Left ventricle myocardium superior (tissue), 1 donor: Measurements from ENCODE around the gene SUSD5. TPM values are rescaled to one million over a fixed set of nuclear protein-coding genes. Genes with fewer than 3 reads are reported as not detected.
"Not testable (repeated sequence)": the region's sequence is repeated elsewhere in the genome, so short reads cannot be mapped to it uniquely, and the experiment has no call there.

Experiments
- ATAC-seq: fragments of 200-7000 bp; cut with Tn5 transposase; one replicate; pipeline ENCODE4 v1.9.1; 2020; ENCODE audit warnings: mild to moderate bottlenecking, moderate library complexity
- DNase-seq: peaks from one replicate; pipeline ENCODE4 v3.0.0-alpha.2; 2020
- intact Hi-C: fragments of 100-400 bp; cut with micrococcal nuclease; formaldehyde crosslinking; loops from one replicate; pipeline ENCODE4 v1.11.0; 2022
- total RNA-seq: library from RNA; stranded (reverse); fragmentation: NEBNext Ultra II Directional; extraction: Animal tissue kit (Norgen Biotek cat#: 25700); gene quantifications from one replicate; pipeline ENCODE4 v1.2.1, GENCODE V29; 2021
- donor health status: DM: no; HTN: yes; CAD: no; lungs with severe emphysema.

Gene SUSD5
- total RNA-seq, 1 donor from 2014 or later, result 1.4 TPM

DNA sequence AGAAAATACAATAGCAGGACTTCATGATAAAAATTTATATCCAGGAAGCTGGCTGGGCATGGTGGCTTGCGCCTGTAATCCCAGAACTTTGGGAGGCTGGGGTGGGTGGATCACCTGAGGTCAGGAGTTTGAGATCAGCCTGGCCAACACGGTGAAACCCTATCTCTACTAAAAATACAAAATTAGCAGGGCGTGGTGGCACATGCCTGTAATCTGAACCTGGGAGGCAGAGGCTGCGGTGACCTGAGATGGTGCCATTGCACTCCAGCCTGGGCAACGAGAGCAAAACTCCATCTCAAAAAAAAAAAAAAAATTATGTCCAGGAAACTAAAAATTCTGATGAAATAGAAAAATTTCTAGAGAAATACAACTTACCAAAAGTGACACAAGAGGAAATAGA, 56.0 kb downstream of the SUSD5 start:
- intact Hi-C loops, DNase-seq, ATAC-seq: not testable (repeated sequence)

- ATAC-seq, result no peak
- DNase-seq, result no peak
These were observed 58.6 kb downstream of the SUSD5 start for GRCh38 chr3:33159981-33160380.

DNA sequence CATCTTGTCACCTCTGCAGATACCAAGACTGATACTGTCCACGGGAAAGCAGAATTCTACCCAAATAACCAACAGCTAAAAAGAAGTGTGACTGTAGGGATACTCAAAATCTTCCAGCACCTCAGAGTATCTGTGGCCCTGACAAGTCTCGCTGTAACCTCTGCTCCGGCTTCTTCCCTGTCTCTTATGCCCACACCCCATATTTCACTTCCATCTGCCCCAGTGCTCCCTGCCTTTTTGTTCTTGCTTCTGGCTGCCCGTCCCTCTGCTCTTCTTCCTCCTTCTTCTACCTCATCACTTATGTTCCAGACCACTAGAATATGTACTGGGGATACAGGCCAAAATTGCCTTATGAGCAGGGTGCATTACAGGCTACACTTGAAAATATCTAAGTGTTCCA, 59.4 kb downstream of the SUSD5 start:
- no peak for ATAC-seq
- DNase-seq, result no peak
- intact Hi-C loops, result no loop called here

More at GRCh38 chr3:33159981-33160380, 58.6 kb downstream of the SUSD5 start:
- intact Hi-C loops, result no loop called here

DNA sequence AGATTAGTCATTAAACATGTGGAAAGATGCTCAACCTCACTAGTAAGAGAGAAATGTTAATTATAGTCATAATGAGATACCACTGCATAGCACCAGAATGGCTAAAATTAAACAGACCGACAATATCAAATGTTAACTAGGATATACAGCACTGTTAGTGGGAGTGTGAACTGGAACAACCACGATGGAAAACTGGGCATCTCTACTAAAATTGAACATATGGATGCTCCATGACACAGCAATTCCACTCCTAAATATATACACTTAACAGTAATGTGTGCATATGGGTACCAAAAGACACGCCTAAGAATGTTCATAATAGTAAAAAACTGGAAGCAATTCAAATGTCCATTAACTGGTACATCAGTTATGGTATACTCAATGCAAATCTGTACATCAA, 63.3 kb downstream of the SUSD5 start:
- intact Hi-C loops, result no loop called here
- ATAC-seq (no peak), DNase-seq (no peak)

DNA sequence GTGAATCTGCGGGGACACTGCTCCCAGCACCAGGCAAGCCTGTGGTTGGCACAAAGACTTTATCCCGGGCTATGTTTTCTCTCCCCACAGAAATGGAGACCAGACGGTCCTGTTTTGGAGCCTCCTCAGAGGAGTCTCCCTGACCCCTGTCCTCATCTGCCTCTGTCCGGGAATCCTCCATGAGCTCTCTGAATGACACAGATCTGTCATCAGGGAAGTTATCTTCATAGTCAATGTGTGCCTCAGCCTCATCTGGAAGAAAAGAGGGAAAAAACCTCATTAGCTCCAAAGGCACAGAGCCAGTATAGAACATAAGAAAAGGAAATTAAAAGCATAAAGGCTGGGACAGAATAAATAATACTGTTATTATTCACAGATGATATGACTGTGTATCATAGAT, 64.8 kb downstream of the SUSD5 start:
- ATAC-seq (no peak), DNase-seq (no peak)
- intact Hi-C loops, result no loop called here

- intact Hi-C loops, result no loop called here
- no peak for ATAC-seq
- no peak for DNase-seq
These were observed 65.9 kb downstream of the SUSD5 start for GRCh38 chr3:33152363-33153360.

DNA sequence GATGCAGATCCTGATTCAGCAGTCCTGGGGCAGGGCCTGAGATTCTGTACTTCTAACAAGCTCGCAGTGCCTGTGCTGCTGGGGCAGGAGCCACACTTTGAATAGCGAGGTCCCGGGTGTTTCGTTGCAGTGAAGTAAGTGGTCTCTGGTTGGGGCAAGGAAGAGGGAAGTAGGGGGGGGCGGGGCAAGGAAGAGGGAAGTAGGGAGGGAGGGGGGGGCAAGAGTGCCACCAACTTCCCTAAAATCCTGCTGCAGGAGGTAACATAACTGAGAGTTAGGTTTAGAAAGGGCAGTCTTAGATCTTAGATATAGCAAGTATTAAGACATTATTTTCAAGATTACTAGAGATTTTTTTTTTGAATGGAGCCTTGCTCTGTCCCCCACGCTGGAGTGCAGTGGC, 69.3 kb downstream of the SUSD5 start:
- intact Hi-C loops, result no loop called here
- DNase-seq (peak; percentile 35), ATAC-seq (peak; percentile 54)

GRCh38 chr3:33146791-33147445, 71.7 kb downstream of the SUSD5 start:
- intact Hi-C loops, result no loop called here
- no peak for DNase-seq
- ATAC-seq, result peak; percentile 26

DNA sequence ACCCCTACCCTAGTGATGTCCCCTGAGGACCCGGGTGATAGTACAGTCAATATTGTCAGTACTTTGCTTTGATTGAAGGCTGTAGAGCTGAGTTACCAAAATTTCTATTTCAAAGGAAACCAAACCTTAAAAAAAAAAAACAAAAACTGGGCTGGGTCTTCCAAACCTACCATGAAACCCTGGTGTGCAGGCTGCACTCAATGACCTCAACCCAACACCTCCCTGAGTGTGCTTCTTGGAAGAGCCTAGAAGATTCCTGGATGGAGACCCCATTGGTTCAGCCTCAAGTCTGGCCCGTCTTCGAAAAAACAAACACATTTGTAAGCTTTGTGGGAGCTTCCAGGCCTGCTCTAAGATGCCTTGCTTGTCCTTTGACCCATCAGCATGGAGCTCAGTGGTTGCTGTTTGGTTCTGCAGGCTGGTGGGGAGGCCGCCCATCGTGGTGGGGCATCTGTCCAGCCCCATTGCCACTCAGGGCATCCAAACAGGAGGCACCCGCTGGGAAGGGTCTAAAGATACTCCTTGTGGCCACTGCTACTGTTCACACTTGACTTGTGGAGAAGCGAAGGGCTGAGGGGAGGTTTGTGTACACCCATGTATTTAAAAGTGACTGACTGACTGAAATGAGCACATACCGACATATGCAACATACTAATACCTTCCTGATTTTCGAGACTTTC, 72.6 kb downstream of the SUSD5 start:
- ATAC-seq (no peak), DNase-seq (no peak)
- intact Hi-C loops, result no loop called here

DNA sequence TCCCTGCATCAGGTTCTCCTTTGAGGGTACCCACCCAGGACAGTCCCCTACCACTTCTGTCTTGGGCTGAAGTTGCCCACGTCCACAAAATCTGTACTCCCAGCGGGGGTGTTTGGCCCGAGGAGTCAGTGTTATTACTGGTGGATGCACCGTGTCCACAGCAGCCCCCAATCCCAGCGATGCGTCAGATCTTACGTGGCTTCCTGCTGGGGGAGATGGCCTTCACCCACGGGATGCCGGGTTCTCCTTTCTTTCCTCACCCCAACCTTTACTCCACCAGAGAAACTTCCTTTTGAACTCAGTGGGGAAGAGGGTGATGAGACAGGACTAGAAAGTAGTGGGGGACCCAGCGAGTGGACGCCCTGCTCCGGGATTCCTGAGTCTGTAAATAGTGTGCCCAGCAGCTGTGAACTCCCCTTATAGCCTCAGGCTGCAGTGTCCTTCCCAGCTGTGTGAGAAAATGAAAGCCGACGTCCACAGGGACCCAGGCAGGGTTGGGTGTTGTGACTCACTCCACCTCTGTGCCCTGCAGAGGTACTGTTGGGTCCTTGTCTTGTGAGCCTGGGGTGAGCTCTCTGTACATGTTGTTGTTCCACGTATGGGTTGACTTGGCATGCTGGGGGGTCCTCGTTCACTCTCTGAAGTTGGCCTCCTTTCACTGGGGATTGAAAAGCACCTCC, 73.2 kb downstream of the SUSD5 start:
- intact Hi-C loops, result no loop called here
- no peak for ATAC-seq
- DNase-seq, result no peak

DNA sequence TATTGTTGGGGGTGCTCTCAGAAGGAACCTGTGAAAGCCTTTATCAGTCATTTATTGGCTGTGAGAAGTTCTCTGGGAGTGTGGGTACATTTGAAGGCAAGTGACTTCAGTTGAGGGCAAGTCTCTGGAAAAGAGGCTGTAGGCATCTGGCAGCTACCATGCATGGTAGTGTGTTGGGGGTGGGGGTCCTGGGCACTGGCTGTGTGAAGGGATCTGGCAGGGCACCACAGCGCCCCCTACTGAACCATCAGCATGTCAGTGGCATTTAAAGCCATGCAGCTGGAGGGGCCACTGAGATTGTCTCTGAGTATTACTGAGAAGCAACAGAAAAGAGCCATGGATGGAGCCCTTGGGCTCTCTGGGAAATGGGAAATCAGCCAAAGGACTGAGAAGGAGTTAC, 74.2 kb downstream of the SUSD5 start:
- intact Hi-C loops, result no loop called here
- ATAC-seq (no peak), DNase-seq (no peak)

DNA sequence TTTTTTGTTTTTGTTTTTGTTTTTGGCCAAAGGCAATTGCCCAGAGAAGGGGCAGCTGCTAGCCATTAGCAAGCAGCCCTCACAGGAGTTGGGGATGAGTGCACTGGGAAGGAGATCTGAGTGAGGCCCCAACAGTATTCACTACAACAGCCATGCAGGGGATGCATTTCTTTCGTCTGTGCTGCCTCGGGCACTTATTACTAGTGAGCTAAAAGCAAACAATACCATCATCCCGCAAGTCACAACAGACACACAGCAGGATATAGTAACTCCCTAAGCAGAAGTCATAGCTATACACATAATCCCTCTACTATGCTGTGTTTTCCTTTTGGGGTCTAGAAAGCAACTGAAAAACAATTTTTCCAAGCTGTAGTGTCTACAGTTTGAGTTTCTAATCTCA, 77.6 kb downstream of the SUSD5 start:
- DNase-seq, result no peak
- no peak for ATAC-seq
- intact Hi-C loops, result no loop called here

DNA sequence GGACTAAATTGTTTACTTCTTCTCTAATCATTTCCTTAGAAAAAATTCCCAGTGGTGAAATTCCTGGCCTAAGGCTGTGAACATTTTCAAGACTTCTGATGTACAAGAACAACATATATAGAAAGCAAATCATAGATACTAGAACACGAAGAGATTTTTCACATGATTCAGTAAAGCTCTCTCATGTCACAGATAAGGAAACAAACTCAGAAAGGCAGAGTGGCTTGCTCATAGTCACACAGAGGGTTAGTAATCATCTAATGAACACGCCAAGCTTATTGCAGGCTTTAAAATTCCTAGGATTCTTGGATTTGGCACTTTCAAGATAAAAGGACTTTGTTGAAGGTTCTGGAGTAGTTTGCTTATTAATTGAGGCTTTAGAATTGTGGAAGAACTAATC, 78.6 kb downstream of the SUSD5 start:
- no peak for ATAC-seq
- DNase-seq, result no peak
- intact Hi-C loops, result no loop called here

DNA sequence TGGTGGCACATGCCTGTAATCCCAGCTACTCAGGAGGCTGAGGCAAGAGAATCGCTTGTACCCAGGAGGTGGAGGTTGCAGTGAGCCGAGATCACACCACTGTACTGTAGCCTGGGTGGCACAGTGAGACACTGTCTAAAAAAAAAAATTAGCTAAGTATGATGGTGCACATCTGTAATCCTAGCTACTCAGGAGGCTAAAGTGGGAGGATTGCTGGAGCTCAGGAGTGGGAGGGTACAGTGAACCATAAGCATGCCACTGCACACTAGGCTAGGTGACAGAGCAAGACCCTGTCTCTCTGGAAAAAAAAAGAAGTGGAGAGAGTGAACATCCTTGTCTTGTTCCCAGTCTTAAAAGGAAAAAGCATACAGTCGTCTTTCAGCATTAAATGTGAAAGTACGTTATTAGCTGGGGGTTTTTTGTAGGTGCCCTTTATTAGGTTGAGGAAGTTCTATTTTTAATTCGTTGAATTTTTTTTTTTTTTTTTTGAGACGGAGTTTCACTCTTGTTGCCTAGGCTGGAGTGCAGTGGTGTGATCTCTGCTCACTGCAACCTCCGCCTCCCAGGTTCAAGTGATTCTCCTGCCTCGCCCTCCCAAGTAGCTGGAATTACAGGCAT, 79.5 kb downstream of the SUSD5 start:
- ATAC-seq, DNase-seq, intact Hi-C loops: not testable (repeated sequence)

DNA sequence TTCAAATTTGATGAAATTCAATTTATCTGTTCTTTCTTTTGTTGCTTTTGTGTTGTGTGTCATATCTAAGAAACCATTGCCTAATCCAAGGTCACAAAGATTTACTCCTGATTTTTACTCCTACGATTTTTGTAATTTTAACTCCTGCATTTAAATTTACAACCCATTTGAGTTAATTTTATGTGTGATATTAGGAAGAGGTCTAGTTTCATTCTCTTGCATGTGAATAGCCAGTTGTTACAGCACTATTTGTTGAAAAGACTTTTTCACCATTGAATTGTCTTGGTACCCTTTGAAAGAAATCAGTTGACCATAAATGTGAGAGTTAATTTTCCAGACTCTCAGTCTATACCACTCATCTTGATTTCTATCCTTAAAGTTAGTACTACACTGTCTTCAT, 80.9 kb downstream of the SUSD5 start:
- intact Hi-C loops, result no loop called here
- DNase-seq, result no peak
- ATAC-seq, result no peak

DNA sequence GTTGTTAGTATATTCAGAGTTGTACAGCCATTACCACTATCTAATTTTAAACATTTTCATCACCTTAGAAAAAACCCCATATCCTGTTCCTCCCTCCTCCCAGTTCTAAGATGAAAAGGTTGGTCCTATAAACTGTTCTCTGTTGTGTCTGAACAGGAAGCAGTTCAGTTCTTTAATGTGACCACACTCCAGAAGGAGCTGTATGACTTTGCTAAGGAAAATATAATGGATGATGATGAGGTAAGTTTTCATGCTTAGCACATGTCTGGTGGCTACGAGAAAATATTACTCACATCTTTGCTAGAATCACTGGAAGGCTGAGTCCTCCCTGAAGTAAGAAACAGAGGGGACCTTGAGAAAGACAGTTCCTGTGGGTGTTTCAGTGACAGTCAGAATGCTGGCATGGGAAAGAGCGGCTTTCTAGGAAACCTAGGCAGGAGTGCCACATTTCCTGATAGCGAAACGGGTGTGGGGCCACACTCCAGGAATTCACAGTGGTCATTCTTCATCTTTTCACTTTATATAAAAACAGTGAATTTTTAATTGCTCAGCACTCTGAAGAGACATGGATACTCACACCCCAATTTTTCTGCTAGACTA, 84.5 kb downstream of the SUSD5 start:
- DNase-seq, result no peak
- no peak for ATAC-seq
- intact Hi-C loops, result loop anchor here (5.0 kb wide), 1 partner anchor 238 kb away; no protein-coding TSS in a partner anchor

GRCh38 chr3:33132019-33132360, 86.6 kb downstream of the SUSD5 start:
- DNase-seq (no peak), ATAC-seq (no peak)
- intact Hi-C loops, result loop anchor here (5.0 kb wide), 1 partner anchor 240 kb away; no protein-coding TSS in a partner anchor

GRCh38 chr3:33131331-33132018, 87.1 kb downstream of the SUSD5 start:
- DNase-seq, result no peak
- peak; percentile 86 for ATAC-seq
- intact Hi-C loops, result loop anchor here (5.0 kb wide), 1 partner anchor 241 kb away; no protein-coding TSS in a partner anchor
